ENCODE measurements around the gene CBX8. TPM values are rescaled to one million over a fixed set of nuclear protein-coding genes. Genes with fewer than 3 reads are reported as not detected.

The CBX8 gene
- total and polyA plus RNA-seq, 2 of the 8 experiments (the other 6 are each of a cell fraction or from before 2014, with no cell fraction given) = 0.09 to 2.1 TPM

- no peak for TF ChIP-seq ATF2 (IDR thresholded peaks at IDR 0.05; ENCODE audit: low read length)
Measured at GRCh38 chr17:79785900-79786810, 10.7 kb downstream of the CBX8 start (continued).

Measured in H1 (cell line).